Vagina (tissue), 2 donors: ENCODE measurements around the gene TRAPPC2L.

Source experiments
- POLR2A ChIP-seq, 2 donors: fragments of 450-650 bp; IDR thresholded peaks; one replicate each; pipeline ENCODE4 v1.6.1; 2017; ENCODE audit warnings: antibody characterized with exemption in 2 of 2, mild to moderate bottlenecking in 2 of 2, moderate library complexity in 2 of 2
- TF ChIP-seq, protein P1 (sequence below), 3 experiments: fragments of 450-650 bp in 2 of 3; fragments of 200-600 bp in 1 of 3; sonication (generic) in 1 of 3; IDR thresholded peaks; one replicate each; pipeline ENCODE4 v1.5.1; 2017 to 2019; ENCODE audit warnings: antibody characterized with exemption in 3 of 3, mild to moderate bottlenecking in 2 of 3, moderate library complexity in 2 of 3

DNA sequence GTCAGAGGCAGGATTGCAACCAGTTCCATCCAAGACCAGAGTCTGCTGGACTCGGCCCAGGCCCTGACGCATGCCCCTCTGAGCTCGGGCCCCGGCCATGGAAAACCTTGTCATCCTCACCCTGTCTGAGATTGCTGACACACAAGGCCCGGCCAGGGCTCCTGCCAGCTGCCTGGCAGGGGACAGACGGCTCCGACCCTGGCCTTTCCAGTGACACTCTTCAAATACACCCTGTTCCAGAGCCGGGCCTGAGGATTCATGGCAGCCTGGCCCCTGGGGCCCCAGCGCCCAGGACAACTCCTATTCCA lies 12.7 kb downstream of the TRAPPC2L start:
- TF ChIP-seq, protein P1, sequence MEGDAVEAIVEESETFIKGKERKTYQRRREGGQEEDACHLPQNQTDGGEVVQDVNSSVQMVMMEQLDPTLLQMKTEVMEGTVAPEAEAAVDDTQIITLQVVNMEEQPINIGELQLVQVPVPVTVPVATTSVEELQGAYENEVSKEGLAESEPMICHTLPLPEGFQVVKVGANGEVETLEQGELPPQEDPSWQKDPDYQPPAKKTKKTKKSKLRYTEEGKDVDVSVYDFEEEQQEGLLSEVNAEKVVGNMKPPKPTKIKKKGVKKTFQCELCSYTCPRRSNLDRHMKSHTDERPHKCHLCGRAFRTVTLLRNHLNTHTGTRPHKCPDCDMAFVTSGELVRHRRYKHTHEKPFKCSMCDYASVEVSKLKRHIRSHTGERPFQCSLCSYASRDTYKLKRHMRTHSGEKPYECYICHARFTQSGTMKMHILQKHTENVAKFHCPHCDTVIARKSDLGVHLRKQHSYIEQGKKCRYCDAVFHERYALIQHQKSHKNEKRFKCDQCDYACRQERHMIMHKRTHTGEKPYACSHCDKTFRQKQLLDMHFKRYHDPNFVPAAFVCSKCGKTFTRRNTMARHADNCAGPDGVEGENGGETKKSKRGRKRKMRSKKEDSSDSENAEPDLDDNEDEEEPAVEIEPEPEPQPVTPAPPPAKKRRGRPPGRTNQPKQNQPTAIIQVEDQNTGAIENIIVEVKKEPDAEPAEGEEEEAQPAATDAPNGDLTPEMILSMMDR (IDR thresholded peaks at IDR 0.05), result no peak
- TF ChIP-seq POLR2A (IDR thresholded peaks at IDR 0.05), result no peak
